Type B pancreatic cell (in vitro differentiated cells): ENCODE results near the gene FLT3LG. TPM values are rescaled to one million over a fixed set of nuclear protein-coding genes. Genes with fewer than 3 reads are reported as not detected.

Experiments
- DNase-seq: peaks from one replicate; pipeline ENCODE4 v3.0.0; 2021; ENCODE audit warnings: mixed read lengths; ENCODE audit not compliant: unreplicated experiment; ENCODE audit errors: extremely low spot score
- H3K27ac Mint-ChIP-seq: 2 replicates; pipeline ENCODE4 v1.8.0; 2021; ENCODE audit warnings: mild to moderate bottlenecking, mixed read lengths
- H3K27me3 Mint-ChIP-seq: 2 replicates; pipeline ENCODE4 v1.8.0; 2021; ENCODE audit warnings: mixed read lengths
- H3K36me3 Mint-ChIP-seq: 2 replicates; pipeline ENCODE4 v1.8.0; 2021; ENCODE audit warnings: mixed read lengths
- H3K4me1 Mint-ChIP-seq: one replicate; pipeline ENCODE4 v1.8.0; 2021; ENCODE audit warnings: mixed read lengths; ENCODE audit not compliant: unreplicated experiment
- H3K4me3 Mint-ChIP-seq: 2 replicates; pipeline ENCODE4 v1.8.0; 2021; ENCODE audit warnings: mild to moderate bottlenecking, mixed read lengths
- H3K9me3 Mint-ChIP-seq: 2 replicates; pipeline ENCODE4 v1.8.0; 2021; ENCODE audit warnings: mixed read lengths
- total RNA-seq: library from RNA; stranded (reverse); gene quantifications from 2 replicates; pipeline ENCODE4 v1.2.1, GENCODE V29; 2021; ENCODE audit warnings: low replicate concordance
- TF ChIP-seq, protein P1 (sequence below): fragments of 200-600 bp; sonication (generic); conservative IDR thresholded peaks from 2 replicates; pipeline ENCODE4 v1.5.0; 2021; ENCODE audit warnings: antibody characterized with exemption, mild to moderate bottlenecking

FLT3LG gene
- total RNA-seq, 1 donor from 2014 or later = 2.0 TPM

DNA sequence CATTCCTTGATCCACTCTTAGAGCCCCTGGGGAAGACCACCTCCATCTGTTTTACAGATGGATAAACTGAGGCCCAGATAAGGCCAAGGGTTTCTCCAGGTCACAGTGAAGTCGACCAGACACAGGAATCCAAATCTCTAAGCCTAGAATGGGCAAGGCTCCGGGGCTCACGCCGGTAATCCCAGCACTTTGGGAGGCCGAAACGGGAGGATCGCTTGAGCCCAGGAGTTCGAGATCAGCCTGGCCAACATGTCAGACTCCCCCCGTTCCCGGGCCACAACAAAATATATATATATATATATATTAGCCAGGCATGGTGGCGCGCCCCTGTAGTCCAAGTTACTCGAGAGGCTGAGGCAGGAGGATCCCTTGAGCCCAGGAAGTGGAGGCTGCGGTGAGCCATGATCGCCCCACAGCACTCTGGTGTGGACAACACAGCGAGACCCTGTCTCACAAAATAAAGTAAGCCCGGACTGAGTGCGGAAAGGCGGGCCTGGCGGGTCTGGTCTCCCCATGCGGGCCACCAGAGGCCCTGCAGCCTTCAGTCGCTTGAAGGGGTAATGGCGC lies 12.8 kb downstream of the FLT3LG start:
- Mint-ChIP-seq H3K4me3 (peak overlapping the region; percentile 98), H3K36me3 (peaks cover 30% of the 10 kb centered on the region), H3K27me3 (peaks cover 3% of the 10 kb centered on the region), H3K27ac (peak overlapping the region; percentile 92), H3K9me3 (no peaks in the 10 kb centered on the region), H3K4me1 (peaks cover 11% of the 10 kb centered on the region)
- no peak for DNase-seq
- TF ChIP-seq, protein P1, sequence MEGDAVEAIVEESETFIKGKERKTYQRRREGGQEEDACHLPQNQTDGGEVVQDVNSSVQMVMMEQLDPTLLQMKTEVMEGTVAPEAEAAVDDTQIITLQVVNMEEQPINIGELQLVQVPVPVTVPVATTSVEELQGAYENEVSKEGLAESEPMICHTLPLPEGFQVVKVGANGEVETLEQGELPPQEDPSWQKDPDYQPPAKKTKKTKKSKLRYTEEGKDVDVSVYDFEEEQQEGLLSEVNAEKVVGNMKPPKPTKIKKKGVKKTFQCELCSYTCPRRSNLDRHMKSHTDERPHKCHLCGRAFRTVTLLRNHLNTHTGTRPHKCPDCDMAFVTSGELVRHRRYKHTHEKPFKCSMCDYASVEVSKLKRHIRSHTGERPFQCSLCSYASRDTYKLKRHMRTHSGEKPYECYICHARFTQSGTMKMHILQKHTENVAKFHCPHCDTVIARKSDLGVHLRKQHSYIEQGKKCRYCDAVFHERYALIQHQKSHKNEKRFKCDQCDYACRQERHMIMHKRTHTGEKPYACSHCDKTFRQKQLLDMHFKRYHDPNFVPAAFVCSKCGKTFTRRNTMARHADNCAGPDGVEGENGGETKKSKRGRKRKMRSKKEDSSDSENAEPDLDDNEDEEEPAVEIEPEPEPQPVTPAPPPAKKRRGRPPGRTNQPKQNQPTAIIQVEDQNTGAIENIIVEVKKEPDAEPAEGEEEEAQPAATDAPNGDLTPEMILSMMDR = peak; percentile 61

DNA sequence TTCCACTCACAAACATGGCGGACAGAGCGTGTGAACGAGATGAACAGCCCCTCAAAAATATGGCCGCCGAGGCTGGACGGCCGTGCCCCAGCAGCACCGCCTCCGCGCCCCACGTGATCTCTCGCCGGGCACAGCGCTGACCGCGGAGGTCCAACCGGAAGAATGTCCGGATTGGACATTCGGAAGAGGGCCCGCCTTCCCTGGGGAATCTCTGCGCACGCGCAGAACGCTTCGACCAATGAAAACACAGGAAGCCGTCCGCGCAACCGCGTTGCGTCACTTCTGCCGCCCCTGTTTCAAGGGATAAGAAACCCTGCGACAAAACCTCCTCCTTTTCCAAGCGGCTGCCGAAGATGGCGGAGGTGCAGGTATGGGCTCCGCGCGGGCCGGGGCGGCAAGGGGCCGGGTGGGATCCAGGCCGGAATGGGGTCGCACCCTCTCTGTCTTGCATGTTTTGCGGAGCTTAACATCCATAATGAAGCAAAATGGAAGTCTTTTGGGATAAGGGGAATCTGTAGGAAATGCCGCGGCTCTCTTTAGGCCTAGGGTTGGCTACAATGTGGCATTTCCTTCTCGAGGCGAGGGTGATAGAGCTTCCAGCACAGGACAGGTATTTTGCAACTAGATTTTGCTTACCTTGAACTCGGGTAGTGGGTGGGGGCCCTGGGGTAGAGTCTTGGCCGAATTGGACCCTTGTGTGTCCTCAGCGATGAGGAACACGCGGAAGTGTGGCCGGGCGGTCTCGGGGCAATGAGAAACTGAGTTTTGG lies 13.4 kb downstream of the FLT3LG start, which contains the start of gene RPL13A:
Gene RPL13A, plus strand, starts transcription at position 332 of the 769 bp plus-strand sequence. Its CDS starts 22 bp downstream, at position 354.
- H3K36me3 Mint-ChIP-seq = peaks cover 37% of the 10 kb centered on the region
- peaks cover 11% of the 10 kb centered on the region for H3K4me1 Mint-ChIP-seq

DNA sequence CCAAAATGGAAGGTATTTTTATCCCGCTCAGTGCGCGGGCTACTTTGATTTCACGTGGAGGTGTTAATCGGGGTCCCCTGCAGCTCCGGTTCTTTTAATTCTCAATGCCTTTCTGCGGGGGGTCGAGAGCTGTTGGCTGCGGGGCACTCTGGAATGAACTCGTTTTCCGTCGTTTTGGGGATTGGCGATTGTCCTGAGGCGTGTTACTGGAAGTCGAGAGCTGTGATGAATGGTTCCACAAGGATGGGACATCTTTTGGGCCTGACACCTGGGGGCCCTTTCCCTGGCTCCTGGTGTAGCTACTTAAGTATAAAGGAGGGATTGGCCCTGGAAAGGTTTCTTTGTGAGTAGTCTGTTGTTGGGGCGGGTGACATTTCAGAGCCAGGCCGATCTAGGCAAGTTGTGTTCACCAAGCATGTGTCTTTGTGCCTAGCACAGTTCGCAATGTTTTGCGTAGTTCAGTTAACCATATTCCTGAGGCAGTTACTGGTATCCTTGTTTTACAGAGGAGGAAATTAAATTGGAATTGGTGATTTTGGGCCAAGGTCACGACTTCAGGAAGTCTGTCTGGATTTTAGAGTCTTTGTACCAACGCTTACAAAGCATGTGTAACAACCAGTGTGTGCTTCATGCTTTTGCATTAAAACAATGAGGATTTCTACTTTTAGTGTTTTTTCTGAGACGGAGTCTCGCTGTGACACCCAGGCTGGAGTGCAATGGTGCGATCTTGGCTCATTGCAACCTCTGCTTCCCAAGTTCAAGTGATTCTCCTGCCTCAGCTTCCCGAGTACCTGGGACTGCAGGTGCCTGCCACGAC lies 14.2 kb downstream of the FLT3LG start:
- Mint-ChIP-seq H3K27ac (peak overlapping the region; percentile 92), H3K4me3 (peak overlapping the region; percentile 98), H3K4me1 (peaks cover 11% of the 10 kb centered on the region), H3K36me3 (peaks cover 43% of the 10 kb centered on the region), H3K27me3 (peaks cover 3% of the 10 kb centered on the region), H3K9me3 (no peaks in the 10 kb centered on the region)
- DNase-seq = no peak
- TF ChIP-seq, protein P1 = no peak

More for the DNA sequence above, 13.4 kb downstream of the FLT3LG start, which contains the start of gene RPL13A:
- H3K27ac Mint-ChIP-seq = peak within 1 kb of the TSS; percentile 92
- peak within 1 kb of the TSS; percentile 98 for H3K4me3 Mint-ChIP-seq
- TF ChIP-seq, protein P1 = no peak
- no peaks in the 10 kb centered on the region for H3K9me3 Mint-ChIP-seq
- peak; percentile 100 for DNase-seq
- H3K27me3 Mint-ChIP-seq = peaks cover 3% of the 10 kb centered on the region

DNA sequence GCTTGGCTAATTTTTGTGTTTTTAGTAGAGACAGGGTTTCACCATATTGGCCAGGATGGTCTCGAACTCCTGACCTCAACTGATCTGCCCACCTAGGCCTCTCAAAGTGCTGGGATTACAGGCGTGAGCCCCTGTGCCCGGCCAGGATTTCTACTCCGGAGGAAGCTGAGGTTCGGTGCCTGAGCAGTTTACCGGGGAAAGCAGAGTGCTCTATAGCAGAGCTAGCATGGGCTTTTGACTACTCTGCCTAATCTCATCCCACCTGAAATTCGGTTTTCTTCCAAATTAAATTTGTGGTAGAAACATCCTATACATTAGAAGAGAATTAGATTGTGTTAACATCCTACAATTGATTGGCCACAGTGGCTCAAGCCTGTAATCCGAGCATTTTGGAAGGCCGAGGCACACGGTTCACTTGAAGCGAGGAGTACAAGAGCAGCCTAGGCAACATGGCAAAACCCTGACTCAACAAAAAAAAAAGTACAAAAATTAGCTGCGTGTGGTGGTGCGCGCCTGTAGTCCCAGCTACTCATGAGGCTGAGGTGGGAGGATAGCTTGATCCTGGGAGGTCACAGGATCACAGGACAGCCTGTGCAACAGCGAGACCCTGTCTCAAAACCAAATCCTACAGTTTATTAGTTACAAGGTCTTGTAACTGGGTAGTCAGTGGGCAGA lies 15.0 kb downstream of the FLT3LG start:
- no peak for DNase-seq
- H3K4me3 Mint-ChIP-seq = peak overlapping the region; percentile 98
- peaks cover 11% of the 10 kb centered on the region for H3K4me1 Mint-ChIP-seq
- peaks cover 43% of the 10 kb centered on the region for H3K36me3 Mint-ChIP-seq
- H3K27me3 Mint-ChIP-seq = peaks cover 3% of the 10 kb centered on the region
- TF ChIP-seq, protein P1 = no peak
- no peaks in the 10 kb centered on the region for H3K9me3 Mint-ChIP-seq
- peak overlapping the region; percentile 92 for H3K27ac Mint-ChIP-seq

DNA sequence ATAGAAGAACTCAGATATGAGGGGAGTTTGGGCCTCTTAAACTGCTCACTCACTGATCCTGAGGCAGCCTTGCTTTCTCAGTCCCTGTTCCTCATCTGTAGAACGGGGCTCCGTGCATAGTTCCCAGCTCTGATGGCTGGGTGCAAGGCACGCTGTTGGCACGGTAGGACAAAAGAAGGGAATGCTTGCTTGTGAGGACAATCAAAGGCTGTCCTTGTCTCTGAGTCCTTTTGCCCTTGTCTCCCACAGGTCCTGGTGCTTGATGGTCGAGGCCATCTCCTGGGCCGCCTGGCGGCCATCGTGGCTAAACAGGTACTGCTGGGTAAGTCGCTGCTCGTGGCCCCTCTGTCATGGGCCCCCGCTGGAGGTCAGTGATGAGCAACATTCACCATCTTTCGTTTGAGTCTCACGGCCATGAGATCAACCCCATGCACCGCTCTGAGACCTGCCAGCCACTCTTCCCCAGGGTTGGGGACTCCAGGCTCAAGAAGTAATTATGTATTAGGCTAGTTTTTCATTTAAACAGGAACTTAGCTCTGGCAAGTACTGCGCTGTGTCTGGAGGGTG lies 15.7 kb downstream of the FLT3LG start:
- no peaks in the 10 kb centered on the region for H3K9me3 Mint-ChIP-seq
- no peak for DNase-seq
- H3K27me3 Mint-ChIP-seq = peaks cover 3% of the 10 kb centered on the region
- TF ChIP-seq, protein P1 = no peak
- peaks cover 11% of the 10 kb centered on the region for H3K4me1 Mint-ChIP-seq
- H3K4me3 Mint-ChIP-seq = peak overlapping the region; percentile 98
- peaks cover 43% of the 10 kb centered on the region for H3K36me3 Mint-ChIP-seq
- peak overlapping the region; percentile 92 for H3K27ac Mint-ChIP-seq
